BJ (cell line): Measurements from ENCODE around the gene GABRA5. TPM values are rescaled to one million over a fixed set of nuclear protein-coding genes. Genes with fewer than 3 reads are reported as not detected.

ENCODE experiments used
- CTCF ChIA-PET: fragments of 350-600 bp; formaldehyde crosslinking; extraction: SDS; loops from one replicate; lab custom pipeline; 2021; ENCODE audit warnings: antibody characterized with exemption, inconsistent platforms; lab: Yijun Ruan, JAX
- POLR2A ChIA-PET: fragments of 300-600 bp; sonication (Branson Sonifier 250); formaldehyde crosslinking; extraction: SDS; loops from one replicate; lab custom pipeline; 2021; ENCODE audit warnings: antibody characterized with exemption; lab: Charles Lee
- DNase-seq: peaks from one replicate; pipeline ENCODE4 v3.0.0-alpha.2; 2011; ENCODE audit warnings: low read depth
- H3K27me3 ChIP-seq: 2 replicates; pipeline ENCODE4 v1.6.0; 2011; ENCODE audit warnings: low read length; ENCODE audit not compliant: control insufficient read depth, insufficient read depth
- H3K36me3 ChIP-seq: 2 replicates; pipeline ENCODE4 v1.5.1; 2011; ENCODE audit warnings: low read length; ENCODE audit not compliant: control insufficient read depth, insufficient read depth
- H3K4me3 ChIP-seq: 2 replicates; pipeline ENCODE4 v1.5.1; 2011; ENCODE audit warnings: low read depth, mild to moderate bottlenecking, control low read depth, low read length
- polyA plus RNA-seq: library from polyadenylated mRNA; depleted of rRNA; stranded (reverse); fragments of >200 nt; gene quantifications from 2 replicates; pipeline ENCODE4 v1.2.3, GENCODE V29; 2011
- TF ChIP-seq, protein P1 (sequence below): IDR thresholded peaks from 2 replicates; pipeline ENCODE4 v1.5.1; 2011; ENCODE audit warnings: low read depth, mild to moderate bottlenecking, control low read depth, inconsistent platforms, low read length, moderate library complexity; ENCODE audit not compliant: insufficient read depth

Gene GABRA5
- polyA plus RNA-seq, 1 experiment, result 0.40 TPM

GRCh38 chr15:26968806-26969205 is 101.9 kb downstream of the GABRA5 start:
- TF ChIP-seq, protein P1, sequence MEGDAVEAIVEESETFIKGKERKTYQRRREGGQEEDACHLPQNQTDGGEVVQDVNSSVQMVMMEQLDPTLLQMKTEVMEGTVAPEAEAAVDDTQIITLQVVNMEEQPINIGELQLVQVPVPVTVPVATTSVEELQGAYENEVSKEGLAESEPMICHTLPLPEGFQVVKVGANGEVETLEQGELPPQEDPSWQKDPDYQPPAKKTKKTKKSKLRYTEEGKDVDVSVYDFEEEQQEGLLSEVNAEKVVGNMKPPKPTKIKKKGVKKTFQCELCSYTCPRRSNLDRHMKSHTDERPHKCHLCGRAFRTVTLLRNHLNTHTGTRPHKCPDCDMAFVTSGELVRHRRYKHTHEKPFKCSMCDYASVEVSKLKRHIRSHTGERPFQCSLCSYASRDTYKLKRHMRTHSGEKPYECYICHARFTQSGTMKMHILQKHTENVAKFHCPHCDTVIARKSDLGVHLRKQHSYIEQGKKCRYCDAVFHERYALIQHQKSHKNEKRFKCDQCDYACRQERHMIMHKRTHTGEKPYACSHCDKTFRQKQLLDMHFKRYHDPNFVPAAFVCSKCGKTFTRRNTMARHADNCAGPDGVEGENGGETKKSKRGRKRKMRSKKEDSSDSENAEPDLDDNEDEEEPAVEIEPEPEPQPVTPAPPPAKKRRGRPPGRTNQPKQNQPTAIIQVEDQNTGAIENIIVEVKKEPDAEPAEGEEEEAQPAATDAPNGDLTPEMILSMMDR, result no peak
- CTCF ChIA-PET, result no interaction called here
- H3K36me3 ChIP-seq, result no peaks in the 10 kb centered on the region
- DNase-seq, result no peak
- POLR2A ChIA-PET, result no interaction called here
- no peaks in the 10 kb centered on the region for H3K27me3 ChIP-seq
- H3K4me3 ChIP-seq, result no peak overlapping the region

DNA sequence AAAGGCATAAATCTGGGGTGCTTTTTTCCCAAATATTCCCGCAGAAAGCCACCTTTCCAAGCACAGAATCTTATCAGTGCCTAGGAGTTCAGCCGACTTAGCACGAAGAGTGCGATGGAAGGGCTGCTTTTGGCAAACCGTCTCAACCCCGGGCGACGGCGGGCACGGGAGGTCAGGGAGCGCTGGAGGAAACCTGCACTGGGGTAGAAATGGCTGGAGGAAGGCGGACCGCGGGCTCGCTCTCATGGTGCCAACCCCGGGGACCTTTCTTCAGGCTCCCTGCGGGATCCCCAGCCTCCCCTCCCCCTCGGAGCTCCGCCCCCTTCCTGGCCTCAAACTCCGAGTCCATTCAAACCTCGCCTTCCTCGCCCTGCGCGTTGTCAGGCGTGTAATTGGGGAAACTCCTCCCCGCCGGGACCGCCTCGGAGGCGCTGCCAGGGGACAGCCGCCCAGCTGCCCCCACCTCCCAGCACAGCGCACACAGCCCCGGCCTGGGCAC is 103.9 kb downstream of the GABRA5 start, which contains the start of gene GABRG3:
TSS of gene GABRG3 (plus strand) at position 470 of the 499 bp plus-strand sequence.
- POLR2A ChIA-PET, result no interaction called here
- DNase-seq, result no peak
- CTCF ChIA-PET, result no interaction called here
- Histone ChIP-seq H3K36me3 (no peaks in the 10 kb centered on the region), H3K4me3 (no peak within 1 kb of the TSS), H3K27me3 (no peaks in the 10 kb centered on the region)
- TF ChIP-seq, protein P1, result no peak

- CTCF ChIA-PET, result no interaction called here
Measured at GRCh38 chr15:26971271-26972018, 104.6 kb downstream of the GABRA5 start.

GRCh38 chr15:26972636-26973035 is 105.8 kb downstream of the GABRA5 start:
- H3K4me3 ChIP-seq, result no peak overlapping the region
- TF ChIP-seq, protein P1, result no peak
- H3K36me3 ChIP-seq, result no peaks in the 10 kb centered on the region
- DNase-seq, result no peak
- CTCF ChIA-PET, result no interaction called here
- POLR2A ChIA-PET, result no interaction called here
- no peaks in the 10 kb centered on the region for H3K27me3 ChIP-seq

More at GRCh38 chr15:26971271-26972018, 104.6 kb downstream of the GABRA5 start:
- no peak for DNase-seq
- Histone ChIP-seq H3K27me3 (no peaks in the 10 kb centered on the region), H3K4me3 (no peak overlapping the region), H3K36me3 (no peaks in the 10 kb centered on the region)
- TF ChIP-seq, protein P1, result no peak
- POLR2A ChIA-PET, result no interaction called here

GRCh38 chr15:26974120-26974780 is 107.4 kb downstream of the GABRA5 start:
- Histone ChIP-seq H3K36me3 (no peaks in the 10 kb centered on the region), H3K27me3 (no peaks in the 10 kb centered on the region), H3K4me3 (no peak overlapping the region)
- TF ChIP-seq, protein P1, result no peak
- ChIA-PET CTCF (no interaction called here), POLR2A (no interaction called here)
- no peak for DNase-seq
